K562 (cell line): ENCODE data around the gene INPP5D. TPM values are rescaled to one million over a fixed set of nuclear protein-coding genes. Genes with fewer than 3 reads are reported as not detected.

ENCODE experiments used
- RFX1 ChIP-seq: fragments of 450-650 bp; IDR thresholded peaks from 2 replicates; pipeline ENCODE4 v1.6.1; 2016; ENCODE audit warnings: mild to moderate bottlenecking, moderate library complexity
- TARDBP ChIP-seq: fragments of 450-650 bp; IDR thresholded peaks from 2 replicates; pipeline ENCODE4 v1.6.1; 2016
- ZNF408 ChIP-seq: fragments of 250-450 bp; sonication (Bioruptor Pico); IDR thresholded peaks from 2 replicates; pipeline ENCODE4 v1.4.0; 2020; ENCODE audit warnings: low read depth, mild to moderate bottlenecking, moderate library complexity
- ZNF696 ChIP-seq: fragments of 250-450 bp; sonication (Bioruptor Pico); conservative IDR thresholded peaks from 2 replicates; pipeline ENCODE4 v1.4.0; 2020; ENCODE audit warnings: mild to moderate bottlenecking, moderate library complexity
- polyA plus RNA-seq, 8 experiments: library from polyadenylated mRNA; depleted of rRNA in 4 of 8; stranded (reverse) in 5 of 8; unstranded in 3 of 8; fragments of >200 nt; fragmentation: Nextera tagmentation in 2 of 8; fragmentation: Illumina TruSeq in 1 of 8; extraction: Ambion mirVana in 2 of 8; extraction: Trizol in 1 of 8; gene quantifications; 2 replicates each; pipeline versions ENCODE4 v1.2.1 to v1.2.3, GENCODE V29; 2011 to 2014; ENCODE audit warnings: inconsistent platforms in 1 of 8, missing spikeins in 1 of 8
- total RNA-seq, 7 experiments: library from RNA; depleted of rRNA in 6 of 7; stranded (reverse); fragments of >200 nt in 6 of 7; fragmentation: Illumina TruSeq in 2 of 7; extraction: Trizol in 2 of 7; gene quantifications; 2 replicates each; pipeline versions ENCODE4 v1.2.1 to v1.2.3, GENCODE V29; 2011 to 2021; ENCODE audit warnings: low replicate concordance in 1 of 7
- TF ChIP-seq, protein P1 (sequence below): fragments of 450-650 bp; IDR thresholded peaks from 2 replicates; pipeline ENCODE4 v1.6.1; 2017; ENCODE audit warnings: antibody characterized with exemption, mild to moderate bottlenecking
- TF ChIP-seq, protein P2 (sequence below): fragments of 450-650 bp; formaldehyde crosslinking; IDR thresholded peaks from 2 replicates; pipeline ENCODE4 v1.4.0; 2020; ENCODE audit warnings: mild to moderate bottlenecking, moderate library complexity
- TF ChIP-seq, protein P3 (sequence below): fragments of 250-450 bp; sonication (Bioruptor Pico); IDR thresholded peaks from 2 replicates; pipeline ENCODE4 v1.8.0; 2022; ENCODE audit warnings: inconsistent platforms, mild to moderate bottlenecking, moderate library complexity, borderline replicate concordance
- TF ChIP-seq, protein P4 (sequence below): sonication (generic); formaldehyde crosslinking; IDR thresholded peaks from 2 replicates; pipeline ENCODE4 v1.9.0; 2022; ENCODE audit warnings: mild to moderate bottlenecking, missing genetic modification reagents

INPP5D gene
- total and polyA plus RNA-seq, 9 of the 15 experiments (the other 6 are each of a cell fraction or from before 2014, with no cell fraction given) = 0.55 to 6.2 (median 2.2) TPM

DNA sequence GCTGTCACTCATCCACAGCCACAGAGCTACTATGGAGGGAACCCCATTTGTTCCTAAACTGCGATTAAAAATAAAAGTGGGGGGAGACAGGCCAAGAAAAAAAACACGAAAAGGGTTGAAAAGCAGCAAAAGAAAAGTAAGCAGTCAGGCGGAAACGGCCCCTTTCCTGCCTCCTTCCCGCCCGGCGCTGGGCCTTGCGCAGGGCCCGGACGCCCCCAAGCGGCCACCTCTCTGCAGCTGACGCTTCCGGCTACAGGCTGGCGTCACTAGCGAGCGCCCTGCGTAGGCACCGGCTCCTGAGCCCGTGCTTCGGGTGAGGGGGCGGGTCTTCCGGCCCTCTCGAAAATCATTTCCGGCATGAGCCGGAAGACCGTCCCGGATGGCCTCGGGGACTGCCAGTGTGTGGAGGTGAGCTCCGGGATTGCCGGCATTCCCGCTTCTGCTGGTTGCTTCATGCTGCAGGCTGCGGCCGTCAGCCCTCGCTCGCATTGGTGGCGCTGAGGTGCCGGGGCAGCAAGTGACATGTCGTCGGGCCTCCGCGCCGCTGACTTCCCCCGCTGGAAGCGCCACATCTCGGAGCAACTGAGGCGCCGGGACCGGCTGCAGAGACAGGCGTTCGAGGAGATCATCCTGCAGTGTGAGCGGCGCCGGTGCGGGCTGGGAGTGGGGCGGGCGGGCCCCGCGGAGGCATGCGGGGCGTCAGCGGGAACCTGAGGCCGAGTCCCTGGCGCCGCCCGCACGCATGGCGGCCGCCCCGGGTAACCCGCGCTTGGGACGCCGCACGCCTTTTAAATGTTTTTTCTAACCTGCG is 191.4 kb downstream of the INPP5D start, which contains the start of gene ATG16L1 (continued):
- TF ChIP-seq, protein P1, sequence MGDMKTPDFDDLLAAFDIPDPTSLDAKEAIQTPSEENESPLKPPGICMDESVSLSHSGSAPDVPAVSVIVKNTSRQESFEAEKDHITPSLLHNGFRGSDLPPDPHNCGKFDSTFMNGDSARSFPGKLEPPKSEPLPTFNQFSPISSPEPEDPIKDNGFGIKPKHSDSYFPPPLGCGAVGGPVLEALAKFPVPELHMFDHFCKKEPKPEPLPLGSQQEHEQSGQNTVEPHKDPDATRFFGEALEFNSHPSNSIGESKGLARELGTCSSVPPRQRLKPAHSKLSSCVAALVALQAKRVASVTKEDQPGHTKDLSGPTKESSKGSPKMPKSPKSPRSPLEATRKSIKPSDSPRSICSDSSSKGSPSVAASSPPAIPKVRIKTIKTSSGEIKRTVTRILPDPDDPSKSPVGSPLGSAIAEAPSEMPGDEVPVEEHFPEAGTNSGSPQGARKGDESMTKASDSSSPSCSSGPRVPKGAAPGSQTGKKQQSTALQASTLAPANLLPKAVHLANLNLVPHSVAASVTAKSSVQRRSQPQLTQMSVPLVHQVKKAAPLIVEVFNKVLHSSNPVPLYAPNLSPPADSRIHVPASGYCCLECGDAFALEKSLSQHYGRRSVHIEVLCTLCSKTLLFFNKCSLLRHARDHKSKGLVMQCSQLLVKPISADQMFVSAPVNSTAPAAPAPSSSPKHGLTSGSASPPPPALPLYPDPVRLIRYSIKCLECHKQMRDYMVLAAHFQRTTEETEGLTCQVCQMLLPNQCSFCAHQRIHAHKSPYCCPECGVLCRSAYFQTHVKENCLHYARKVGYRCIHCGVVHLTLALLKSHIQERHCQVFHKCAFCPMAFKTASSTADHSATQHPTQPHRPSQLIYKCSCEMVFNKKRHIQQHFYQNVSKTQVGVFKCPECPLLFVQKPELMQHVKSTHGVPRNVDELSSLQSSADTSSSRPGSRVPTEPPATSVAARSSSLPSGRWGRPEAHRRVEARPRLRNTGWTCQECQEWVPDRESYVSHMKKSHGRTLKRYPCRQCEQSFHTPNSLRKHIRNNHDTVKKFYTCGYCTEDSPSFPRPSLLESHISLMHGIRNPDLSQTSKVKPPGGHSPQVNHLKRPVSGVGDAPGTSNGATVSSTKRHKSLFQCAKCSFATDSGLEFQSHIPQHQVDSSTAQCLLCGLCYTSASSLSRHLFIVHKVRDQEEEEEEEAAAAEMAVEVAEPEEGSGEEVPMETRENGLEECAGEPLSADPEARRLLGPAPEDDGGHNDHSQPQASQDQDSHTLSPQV = 0 out of 2 replicates have a peak, but pooled peaks have one; percentile 8
- TF ChIP-seq ZNF696 (CRISPR knock-in tag) = no peak
- TF ChIP-seq, protein P2, sequence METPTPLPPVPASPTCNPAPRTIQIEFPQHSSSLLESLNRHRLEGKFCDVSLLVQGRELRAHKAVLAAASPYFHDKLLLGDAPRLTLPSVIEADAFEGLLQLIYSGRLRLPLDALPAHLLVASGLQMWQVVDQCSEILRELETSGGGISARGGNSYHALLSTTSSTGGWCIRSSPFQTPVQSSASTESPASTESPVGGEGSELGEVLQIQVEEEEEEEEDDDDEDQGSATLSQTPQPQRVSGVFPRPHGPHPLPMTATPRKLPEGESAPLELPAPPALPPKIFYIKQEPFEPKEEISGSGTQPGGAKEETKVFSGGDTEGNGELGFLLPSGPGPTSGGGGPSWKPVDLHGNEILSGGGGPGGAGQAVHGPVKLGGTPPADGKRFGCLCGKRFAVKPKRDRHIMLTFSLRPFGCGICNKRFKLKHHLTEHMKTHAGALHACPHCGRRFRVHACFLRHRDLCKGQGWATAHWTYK (CRISPR knock-in tag) = no peak
- TF ChIP-seq ZNF408 (CRISPR knock-in tag) = no peak
- no peak for TF ChIP-seq RFX1
- no peak for TF ChIP-seq TARDBP
- TF ChIP-seq, protein P3, sequence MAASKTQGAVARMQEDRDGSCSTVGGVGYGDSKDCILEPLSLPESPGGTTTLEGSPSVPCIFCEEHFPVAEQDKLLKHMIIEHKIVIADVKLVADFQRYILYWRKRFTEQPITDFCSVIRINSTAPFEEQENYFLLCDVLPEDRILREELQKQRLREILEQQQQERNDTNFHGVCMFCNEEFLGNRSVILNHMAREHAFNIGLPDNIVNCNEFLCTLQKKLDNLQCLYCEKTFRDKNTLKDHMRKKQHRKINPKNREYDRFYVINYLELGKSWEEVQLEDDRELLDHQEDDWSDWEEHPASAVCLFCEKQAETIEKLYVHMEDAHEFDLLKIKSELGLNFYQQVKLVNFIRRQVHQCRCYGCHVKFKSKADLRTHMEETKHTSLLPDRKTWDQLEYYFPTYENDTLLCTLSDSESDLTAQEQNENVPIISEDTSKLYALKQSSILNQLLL (CRISPR knock-in tag) = no peak
- TF ChIP-seq, protein P4, sequence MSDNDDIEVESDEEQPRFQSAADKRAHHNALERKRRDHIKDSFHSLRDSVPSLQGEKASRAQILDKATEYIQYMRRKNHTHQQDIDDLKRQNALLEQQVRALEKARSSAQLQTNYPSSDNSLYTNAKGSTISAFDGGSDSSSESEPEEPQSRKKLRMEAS = peak; percentile 69
